HCEC 1CT (cell line): ENCODE measurements around the gene ENTPD1.
"Not testable (repeated sequence)": the region's sequence is repeated elsewhere in the genome, so short reads cannot be mapped to it uniquely, and the experiment has no call there.

Source experiments
- DNase-seq: peaks from one replicate; pipeline ENCODE4 v3.0.0-alpha.2; 2017

Gene ENTPD1

DNA sequence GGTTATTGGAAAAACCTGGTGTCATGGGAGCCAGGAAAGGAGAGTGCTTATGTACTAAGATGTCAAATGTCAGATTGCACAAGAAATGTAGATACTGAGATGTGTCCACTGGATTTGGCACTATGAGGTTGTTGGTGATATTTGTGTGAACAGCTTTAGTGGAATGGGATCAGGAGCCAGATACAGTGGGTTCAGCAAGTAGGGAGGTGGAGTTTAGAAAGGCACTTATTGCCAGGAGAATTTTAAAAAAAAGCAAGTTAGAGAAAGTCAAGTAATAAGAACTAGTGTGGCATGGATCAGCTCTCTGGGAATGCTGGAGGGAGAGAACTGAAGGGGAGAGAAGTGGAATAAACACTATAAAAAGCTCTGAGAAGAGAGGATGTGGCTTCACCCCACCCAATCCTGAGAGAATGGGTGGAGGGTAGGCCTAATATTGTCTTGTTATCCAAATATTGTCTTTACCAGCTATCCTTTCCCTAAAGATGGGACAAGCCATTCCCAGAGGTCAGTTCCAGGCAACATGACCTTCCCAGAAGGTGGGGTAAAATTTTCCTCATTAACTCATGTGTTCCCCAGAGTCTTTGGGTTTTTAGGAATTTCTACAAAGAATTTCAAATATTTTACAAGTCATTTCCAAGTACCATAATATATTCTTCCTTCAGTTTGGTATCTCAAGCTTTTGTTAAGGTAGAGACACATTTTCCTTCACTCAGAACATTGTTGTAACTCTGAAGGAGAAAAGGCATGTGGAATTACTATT lies 42.3 kb downstream of the ENTPD1 start:
- DNase-seq: no peak

DNA sequence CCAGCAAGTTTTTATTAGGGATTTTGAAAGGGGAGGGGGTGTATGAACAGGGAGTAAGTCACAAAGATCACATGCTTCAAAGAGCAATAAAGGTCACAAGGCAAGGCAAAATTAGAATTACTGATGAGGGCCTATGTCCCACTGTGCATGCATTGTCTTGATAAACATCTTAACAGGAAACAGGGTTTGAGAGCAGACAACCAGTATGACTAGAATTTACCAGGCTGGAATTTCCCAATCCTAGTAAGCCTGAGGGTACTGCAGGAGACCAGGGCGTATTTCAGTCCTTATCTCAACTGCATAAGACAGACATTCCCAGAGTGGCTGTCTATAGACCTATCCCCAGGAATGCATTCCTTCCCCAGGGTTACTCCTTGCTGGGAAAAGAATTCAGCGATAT lies 44.3 kb downstream of the ENTPD1 start:
- not testable (repeated sequence) for DNase-seq

DNA sequence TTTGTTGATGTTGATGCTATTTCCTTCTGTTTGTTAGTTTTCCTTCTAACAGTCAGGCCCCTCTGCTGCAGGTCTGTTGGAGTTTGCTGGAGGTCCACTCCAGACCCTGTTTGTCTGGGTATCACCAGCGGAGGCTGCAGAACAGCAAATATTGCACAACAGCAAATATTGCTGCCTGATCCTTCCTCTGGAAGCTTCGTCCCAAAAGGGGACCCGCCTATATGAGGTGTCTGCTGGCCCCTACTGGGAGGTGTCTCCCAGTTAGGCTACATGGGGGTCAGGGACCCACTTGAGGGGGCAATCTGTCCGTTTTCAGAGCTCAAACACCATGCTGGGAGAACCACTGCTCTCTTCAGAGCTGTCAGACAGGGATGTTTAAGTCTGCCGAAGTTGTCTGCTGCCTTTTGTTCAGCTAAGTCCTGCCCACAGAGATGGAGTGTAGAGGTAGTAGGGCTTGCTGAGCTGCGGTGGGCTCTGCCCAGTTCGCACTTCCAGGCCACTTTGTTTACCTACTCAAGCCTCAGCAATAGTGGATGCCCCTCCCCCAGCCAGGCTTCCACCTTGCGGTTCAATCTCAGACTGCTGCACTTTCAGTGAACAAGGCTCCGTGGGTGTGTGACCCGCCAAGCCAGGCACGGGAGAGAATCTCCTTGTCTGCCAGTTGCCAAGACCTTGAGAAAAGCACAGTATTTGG lies 50.9 kb downstream of the ENTPD1 start:
- DNase-seq: not testable (repeated sequence)

DNA sequence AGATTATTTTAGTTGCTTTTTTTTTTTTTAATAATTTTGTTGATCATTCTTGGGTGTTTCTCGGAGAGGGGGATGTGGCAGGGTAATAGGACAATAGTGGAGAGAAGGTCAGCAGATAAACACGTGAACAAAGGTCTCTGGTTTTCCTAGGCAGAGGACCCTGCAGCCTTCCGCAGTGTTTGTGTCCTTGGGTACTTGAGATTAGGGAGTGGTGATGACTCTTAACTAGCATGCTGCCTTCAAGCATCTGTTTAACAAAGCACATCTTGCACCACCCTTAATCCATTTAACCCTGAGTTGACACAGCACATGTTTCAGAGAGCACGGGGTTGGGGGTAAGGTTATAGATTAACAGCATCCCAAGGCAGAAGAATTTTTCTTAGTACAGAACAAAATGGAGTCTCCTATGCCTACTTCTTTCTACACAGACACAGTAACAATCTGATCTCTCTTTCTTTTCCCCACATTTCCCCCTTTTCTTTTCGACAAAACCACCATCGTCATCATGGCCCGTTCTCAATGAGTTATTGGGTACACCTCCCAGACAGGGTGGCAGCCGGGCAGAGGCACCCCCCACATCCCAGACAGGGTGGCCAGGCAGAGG lies 52.8 kb downstream of the ENTPD1 start:
- not testable (repeated sequence) for DNase-seq

DNA sequence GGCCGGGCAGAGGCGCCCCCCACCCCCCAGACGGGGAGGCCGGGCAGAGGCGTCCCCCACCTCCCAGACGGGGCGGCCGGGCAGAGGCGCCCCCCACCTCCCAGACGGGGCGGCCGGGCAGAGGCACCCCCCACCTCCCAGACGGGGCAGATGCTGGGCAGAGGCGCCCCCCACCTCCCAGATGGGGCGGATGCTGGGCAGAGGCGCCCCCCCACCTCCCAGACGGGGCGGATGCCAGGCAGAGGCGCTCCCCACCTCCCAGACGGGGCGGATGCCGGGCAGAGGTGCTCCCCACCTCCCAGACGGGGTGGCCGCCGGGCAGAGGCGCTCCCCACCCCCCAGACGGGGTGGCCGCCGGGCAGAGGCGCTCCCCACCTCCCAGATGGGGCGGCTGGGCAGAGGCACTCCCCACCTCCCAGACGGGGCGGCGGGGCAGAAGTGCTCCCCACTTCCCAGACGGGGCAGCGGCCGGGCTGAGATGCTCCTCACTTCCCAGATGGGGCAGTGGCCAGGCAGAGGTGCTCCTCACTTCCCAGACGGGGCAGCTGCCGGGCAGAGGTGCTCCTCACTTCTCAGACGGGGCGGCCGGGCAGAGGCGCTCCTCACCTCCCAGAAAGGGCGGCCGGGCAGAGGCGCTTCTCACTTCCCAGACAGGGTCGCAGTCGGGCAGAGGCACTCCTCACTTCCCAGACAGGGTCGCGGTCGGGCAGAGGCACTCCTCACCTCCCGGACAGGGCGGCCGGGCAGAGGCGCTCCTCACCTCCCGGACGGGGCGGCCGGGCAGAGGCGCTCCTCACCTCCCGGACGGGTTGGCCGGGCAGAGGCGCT lies 53.6 kb downstream of the ENTPD1 start:
- DNase-seq: no peak

DNA sequence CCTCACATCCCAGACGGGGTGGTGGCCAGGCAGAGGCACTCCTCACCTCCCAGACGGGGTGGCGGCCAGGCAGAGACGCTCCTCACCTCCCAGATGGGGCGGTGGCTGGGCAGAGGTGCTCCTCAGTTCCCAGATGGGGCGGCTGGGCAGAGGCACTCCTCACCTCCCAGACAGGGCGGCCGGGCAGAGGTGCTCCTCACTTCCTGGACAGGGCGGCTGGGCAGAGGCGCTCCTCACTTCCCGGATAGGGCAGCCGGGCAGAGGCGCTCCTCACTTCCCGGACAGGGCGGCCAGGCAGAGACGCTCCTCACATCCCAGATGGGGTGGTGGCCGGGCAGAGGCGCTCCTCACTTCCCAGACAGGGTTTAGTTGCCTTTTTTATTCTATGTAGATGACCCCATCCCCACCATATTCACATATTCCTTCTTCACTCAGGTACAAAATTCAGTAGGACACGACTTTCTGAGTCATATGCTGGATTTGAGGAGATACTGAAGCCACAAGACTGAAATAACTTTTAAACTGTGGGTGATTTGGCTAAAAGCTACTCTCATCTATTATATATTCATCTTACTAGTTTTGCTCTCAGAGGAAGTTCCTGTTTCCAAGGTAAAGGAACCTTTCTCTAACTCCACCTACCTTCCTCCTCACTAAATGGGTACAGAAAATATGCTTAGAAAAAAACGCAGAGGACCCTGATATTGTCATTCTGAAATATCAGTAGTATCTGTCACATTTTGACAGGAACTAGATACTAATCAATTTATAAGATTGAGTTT lies 54.4 kb downstream of the ENTPD1 start:
- DNase-seq: no peak

DNA sequence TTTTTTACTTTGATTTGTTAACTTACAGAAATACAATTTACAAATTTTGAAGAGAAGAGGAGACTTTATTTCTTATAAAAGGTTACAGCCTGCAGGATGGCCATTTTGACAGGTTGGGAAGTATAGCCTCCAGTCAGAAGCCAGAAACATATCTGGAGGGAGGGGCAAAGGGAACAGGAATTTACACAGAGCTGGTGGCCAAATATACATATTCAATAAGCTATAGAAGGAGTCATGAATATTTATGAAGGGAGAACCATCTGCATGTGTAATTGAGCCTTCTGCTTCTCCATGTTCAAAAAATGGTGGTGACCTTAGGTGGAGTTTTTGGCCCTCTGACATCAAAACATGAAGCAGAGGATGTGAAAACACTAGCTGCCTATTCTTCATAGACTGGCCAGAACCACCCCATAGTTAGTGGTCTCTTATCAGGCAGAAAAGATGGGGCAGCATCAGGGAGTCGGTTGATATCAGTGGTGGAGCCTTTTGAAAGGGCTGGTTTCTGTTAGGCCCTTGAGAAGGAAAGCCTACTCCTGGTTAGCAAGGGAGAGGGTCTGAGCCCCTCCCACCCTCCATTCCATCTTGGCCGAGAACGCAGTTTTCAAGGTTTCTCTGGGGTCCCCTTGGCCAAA lies 57.2 kb downstream of the ENTPD1 start:
- DNase-seq: no peak

DNA sequence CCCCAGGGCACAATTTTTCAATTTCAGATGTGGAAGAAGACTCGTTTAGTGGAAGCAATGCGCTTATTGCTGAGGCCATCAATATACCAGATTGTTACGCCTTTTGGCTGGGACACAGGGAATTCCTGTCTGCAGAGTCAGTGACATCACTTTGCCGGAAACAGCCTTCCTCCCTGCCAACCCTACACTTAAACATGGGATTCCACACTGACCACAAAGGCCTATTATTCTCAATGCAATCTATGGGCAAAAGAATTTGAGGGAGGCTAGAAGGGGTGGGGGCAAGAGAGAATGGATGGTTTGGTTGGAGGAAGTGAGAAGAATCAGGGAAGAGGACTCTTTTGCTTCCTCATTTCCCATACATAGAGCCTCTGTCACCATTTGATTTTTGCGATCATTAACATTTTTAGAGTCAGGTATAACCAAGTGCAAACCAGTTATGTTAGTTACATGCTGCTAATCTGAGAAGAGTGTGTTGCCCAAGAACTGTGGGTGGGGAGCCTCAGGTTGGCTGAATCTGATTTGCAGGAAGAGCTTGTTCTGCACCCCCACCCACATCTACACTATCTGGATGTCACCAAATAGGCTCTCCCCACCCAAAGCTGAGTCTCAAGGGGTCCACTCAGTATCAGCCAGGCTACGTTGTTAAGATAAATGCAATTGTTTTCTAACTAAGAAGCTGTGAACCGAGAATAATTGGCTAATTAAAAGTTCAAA lies 58.2 kb downstream of the ENTPD1 start:
- DNase-seq: peak; percentile 56

DNA sequence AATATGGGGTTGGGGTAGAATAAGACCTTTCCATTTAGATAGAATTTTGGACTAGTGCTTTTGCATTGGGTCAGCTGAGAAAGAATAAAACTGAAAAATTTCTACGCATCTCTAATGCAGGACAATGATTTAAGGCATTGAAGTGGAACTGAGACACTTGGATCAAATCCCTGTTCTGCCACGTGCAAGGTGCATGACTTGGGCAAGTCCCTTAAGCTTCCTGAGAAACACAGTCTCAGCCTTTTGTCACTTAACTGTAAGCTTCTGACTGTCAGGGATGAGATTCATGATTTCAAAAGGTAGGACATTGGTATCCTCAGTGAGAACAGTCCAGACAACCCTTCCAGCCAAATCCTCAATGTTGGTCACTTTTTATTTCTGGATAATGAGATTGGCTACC lies 59.2 kb downstream of the ENTPD1 start:
- no peak for DNase-seq

DNA sequence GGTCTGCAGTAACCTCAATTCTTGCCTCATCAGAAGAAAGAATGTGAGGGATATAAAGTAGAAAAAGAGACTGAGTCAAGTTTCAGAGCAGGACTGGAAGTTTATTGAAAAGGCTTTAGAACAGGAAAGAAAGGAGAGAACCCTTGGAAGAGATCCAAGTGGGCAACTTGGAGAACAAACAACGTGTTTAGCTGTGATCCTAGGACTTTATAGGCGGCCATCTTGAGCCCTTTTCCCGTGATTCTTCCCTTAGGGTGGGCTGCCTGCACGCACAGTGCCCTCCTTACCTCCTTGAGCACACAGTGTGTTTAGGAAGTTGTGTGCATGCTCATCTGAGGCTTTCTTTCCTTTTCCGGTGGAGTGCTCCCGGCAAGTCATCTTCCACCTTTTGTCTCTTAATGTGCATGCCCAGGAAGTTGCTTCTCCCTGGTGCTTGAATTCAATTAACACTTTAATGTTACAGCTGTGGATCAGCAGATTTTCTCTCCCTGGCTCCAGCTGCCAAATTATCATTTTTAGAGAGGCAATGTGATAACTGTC lies 59.8 kb downstream of the ENTPD1 start:
- DNase-seq: no peak

DNA sequence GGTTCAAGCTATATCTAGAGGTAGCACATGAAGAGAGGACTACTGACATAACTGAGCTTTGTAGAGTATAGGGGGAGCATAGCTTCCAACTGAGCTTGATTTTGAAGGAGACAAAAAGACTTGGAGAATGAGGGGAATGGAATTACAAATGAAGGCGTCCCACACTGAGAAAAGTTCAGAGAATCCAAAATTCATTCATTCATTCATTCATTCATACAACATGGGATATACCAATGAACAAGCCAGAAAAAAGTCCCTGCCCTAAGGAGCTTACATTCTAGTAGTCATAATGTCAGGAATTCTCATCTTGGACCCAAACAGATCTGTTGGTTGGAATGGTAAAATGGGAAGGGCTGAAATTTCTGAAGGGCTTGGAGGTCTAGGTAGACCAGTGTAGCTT lies 62.0 kb downstream of the ENTPD1 start:
- no peak for DNase-seq

DNA sequence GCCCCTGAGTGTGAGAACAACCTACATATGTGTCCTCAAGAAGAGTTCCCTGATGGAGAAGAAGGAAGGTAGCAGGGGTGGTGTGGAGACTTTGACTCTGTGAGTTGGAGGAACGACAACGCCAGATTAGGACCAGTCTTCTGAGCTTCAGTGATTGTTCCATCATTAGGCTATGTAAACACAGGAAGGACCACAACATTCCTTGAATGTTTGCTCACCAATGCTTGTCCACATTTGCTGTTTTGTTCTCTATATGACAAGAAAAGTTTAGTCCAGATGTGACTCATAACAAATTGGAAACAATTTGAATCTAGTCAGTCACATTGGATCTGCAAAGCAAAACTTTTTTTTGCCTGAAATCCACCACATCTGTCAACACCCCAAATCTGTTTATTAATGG lies 62.7 kb downstream of the ENTPD1 start:
- peak; percentile 72 for DNase-seq

DNA sequence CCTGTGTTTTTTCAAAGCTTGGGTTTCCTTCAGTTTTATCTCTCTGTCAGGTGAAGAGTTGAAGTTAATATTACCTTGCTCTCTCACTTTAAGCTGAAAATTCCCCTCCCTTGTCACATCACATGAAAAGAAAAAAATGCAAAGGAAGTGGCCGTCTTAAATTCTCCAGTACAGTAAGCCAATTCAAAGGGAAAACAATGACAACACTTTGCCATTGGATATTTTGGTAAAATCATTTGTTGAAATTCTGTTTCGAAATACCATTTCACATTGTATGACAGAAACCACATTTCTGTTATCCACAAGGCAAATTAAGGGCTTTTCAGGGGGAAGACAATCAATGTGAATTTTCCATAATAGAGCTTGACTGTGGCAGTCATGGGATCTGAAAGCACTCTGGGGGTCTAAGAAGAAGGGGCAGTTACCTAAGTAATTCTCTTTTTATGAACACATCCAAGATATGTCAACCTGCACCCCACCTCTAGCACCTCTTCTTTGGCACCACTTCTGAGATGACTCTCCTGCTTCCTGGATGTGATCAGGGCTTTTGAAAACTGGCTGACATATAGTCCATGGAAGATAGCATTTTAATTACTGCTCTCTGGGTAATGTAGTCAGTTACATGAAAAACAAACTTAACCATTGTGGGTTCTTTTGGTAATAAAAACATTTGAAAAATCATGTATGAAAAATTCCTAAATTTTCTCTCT lies 63.8 kb downstream of the ENTPD1 start:
- no peak for DNase-seq

DNA sequence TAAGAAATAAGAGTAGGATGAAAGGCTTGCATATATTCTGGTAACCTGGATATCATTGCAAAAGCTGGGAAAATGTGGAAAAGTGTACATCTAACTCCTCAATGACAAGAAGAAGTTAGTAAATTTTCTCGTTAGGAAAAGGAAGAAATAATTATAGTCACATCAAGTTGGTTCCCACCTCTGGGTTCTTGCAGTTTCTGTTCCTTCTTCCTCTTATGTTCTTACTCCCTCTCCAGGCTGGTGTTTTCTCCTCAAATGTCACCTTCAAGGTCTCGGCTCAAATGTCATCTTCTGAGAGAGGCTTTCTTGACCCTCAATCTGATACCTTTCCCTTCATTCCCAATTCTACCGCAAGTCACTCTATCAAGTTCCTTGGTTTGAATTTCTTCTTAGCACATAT lies 64.4 kb downstream of the ENTPD1 start:
- DNase-seq: no peak

DNA sequence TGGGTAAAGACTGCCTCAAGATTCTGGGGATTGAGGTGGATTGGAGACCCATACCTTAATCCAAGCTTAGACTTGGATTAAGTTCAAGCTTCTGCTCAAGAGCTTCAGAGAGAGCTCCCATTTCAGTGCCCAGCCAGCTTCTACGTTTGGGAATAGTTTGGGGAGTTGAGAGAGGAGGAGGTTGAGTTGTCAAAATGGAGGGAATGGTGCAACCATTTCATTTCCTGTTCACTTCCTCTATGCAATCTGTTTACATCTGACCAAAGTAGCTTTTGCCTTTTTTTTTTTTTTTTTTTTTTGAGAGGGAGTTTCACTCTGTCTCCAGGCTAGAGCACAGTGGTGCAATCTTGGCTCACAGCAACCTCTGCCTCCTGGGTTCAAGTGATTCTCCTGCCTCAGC lies 65.8 kb downstream of the ENTPD1 start:
- no peak for DNase-seq

DNA sequence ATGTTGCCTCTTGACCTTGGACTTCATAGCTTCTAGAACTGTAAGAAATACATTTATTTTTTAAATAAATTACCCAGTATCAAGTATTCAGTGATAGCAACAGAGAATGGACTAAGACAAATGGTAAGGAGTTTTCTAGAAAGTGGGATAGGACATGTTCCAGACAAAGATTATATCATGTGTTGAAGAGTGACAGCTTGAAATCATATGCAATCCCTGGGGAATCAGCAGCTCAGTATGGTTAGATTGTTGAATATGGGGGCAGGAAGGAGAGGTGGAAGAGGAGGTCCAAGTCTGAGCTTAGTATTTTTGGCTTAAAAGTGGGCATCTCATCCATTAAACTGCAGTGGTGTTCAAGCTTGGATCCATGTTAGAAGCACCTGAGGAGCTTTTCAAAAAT lies 74.1 kb downstream of the ENTPD1 start:
- no peak for DNase-seq

DNA sequence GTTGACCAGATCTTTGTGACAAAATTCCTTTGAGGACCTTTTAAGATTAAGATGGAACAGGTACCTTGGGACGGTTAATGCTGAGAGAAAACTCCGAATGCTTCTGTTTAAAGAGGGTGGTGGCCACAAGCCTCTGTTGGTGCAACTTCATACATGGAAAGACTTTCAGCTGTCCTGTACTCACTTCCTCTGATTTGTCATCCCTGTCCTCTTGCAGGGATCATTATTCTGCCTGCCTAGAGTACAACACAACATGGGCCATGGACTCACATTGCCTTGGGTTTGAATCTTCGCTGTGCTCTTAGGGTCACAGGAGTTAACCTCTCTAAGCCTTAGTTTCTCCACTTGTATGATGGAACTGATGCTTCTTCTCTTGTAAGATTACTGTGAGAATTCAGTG lies 75.1 kb downstream of the ENTPD1 start:
- no peak for DNase-seq

DNA sequence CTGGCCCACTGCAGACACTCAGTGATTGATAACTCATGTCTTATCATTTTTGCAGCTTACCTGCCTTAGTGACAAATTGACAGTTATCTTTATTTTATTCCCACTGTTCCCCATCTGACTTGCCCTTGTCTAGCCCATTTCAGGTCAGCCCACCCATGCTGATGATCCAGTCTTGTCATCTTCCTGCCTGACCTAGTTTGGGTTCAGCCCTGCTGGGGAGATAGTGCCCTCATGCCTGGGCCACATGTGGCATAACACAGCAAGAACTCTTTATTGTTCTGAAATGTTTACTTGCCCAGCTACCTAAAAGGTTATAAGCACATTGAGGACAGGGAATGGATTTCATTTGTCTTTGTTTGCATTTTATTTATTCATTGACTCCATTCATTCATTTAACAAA lies 75.6 kb downstream of the ENTPD1 start:
- no peak for DNase-seq

DNA sequence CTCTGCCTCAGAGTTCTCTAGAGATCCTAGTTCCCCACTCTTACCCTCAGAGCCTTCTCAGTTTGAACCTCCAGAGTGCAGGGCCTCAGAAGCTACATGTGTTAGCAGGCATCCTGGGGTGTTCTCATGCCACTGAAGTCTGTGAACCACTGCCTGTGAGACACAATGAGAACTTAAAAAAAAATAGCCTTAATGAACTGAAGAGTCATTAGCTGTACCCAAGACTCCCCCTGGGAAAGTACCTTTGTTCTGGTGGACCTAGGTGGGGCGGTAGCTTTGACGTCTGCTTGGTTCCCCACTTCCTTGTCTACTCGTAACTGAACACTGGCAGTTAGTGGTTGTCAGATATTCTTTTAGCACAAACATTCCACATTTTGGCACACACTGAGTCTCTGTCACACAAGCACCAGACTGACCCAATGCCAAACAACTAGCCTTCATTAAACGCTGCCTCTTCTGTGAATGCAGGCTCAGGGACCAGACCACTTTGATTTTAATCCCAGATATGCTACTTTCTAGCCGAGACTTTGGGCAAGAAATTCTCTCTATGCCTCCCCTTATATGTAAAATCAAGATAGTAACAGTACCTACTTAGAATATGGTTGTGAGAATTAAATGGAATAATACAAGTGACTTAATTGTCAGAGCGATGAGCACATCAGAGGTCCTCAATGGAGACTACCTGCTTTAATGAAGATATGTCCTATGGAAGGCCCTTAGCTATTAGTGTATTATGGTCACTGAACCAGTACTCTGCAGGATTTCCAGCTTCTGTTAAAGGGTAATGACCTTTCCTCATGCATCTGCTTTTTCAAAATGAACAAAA lies 76.5 kb downstream of the ENTPD1 start:
- DNase-seq: no peak
